ENCODE results near the gene SETD7. TPM values are rescaled to one million over a fixed set of nuclear protein-coding genes. Genes with fewer than 3 reads are reported as not detected.
"Not testable (repeated sequence)": the region's sequence is repeated elsewhere in the genome, so short reads cannot be mapped to it uniquely, and the experiment has no call there.

SETD7 gene
- polyA plus RNA-seq, 3 donors, result 14.1 to 16.8 (median 15.4) TPM

- Histone ChIP-seq H3K9me3 (replicated peaks in 1 of 2; ENCODE audit: control insufficient read depth in 1 of 2, insufficient read depth in 1 of 2, low read length in 2 of 2) (peaks cover 0 to 9% of the 10 kb centered on the region in 2 donors), H3K79me2 (ENCODE audit: insufficient read depth, low read length) (peaks cover 78% of the 10 kb centered on the region), H4K20me1 (ENCODE audit: insufficient read depth, low read length) (peaks cover 74% of the 10 kb centered on the region), H3K4me2 (replicated peaks; ENCODE audit: extremely low read depth, low read length, poor library complexity, severe bottlenecking) (no peak overlapping the region), H3K4me1 (ENCODE audit: control insufficient read depth in 1 of 2, insufficient read depth in 2 of 2, low read length in 2 of 2) (no peaks in the 10 kb centered on the region), H3K9ac (ENCODE audit: insufficient read depth, low read length, poor library complexity, severe bottlenecking) (no peak overlapping the region), H3K27me3 (ENCODE audit: control insufficient read depth in 2 of 2, insufficient read depth in 2 of 2, low read length in 2 of 2) (no peaks in the 10 kb centered on the region), H3K36me3 (replicated peaks in 1 of 2; ENCODE audit: control insufficient read depth in 1 of 2, insufficient read depth in 2 of 2, low read length in 2 of 2) (peaks cover 19 to 25% of the 10 kb centered on the region in 2 donors), H2AFZ (ENCODE audit: insufficient read depth, low read depth, low read length, poor library complexity, severe bottlenecking) (no peak overlapping the region), H3K4me3 (replicated peaks in 1 of 3; ENCODE audit: low read depth in 2 of 3, low read length in 3 of 3) (no peak overlapping the region), H3K27ac (ENCODE audit: low read depth in 1 of 2, low read length in 2 of 2) (peak overlapping the region in 1 of 2 donors; percentile 42)
- TF ChIP-seq, protein P1, sequence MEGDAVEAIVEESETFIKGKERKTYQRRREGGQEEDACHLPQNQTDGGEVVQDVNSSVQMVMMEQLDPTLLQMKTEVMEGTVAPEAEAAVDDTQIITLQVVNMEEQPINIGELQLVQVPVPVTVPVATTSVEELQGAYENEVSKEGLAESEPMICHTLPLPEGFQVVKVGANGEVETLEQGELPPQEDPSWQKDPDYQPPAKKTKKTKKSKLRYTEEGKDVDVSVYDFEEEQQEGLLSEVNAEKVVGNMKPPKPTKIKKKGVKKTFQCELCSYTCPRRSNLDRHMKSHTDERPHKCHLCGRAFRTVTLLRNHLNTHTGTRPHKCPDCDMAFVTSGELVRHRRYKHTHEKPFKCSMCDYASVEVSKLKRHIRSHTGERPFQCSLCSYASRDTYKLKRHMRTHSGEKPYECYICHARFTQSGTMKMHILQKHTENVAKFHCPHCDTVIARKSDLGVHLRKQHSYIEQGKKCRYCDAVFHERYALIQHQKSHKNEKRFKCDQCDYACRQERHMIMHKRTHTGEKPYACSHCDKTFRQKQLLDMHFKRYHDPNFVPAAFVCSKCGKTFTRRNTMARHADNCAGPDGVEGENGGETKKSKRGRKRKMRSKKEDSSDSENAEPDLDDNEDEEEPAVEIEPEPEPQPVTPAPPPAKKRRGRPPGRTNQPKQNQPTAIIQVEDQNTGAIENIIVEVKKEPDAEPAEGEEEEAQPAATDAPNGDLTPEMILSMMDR (IDR thresholded peaks at IDR 0.05), result no peak
- H3K27me3 Mint-ChIP-seq (ENCODE audit: low read depth in 3 of 3), result no peaks in the 10 kb centered on the region
- peak overlapping the region in 3 of 7 donors; percentile 43 to 77 (median 58) for H3K27ac Mint-ChIP-seq
- H3K36me3 Mint-ChIP-seq, result peaks cover 25 to 47% of the 10 kb centered on the region in 2 donors
- peaks cover 3 to 20% (median 15%) of the 10 kb centered on the region in 7 donors for H3K9me3 Mint-ChIP-seq
- H3K4me1 Mint-ChIP-seq, result peaks cover 16% of the 10 kb centered on the region
- WGBS (ENCODE audit: insufficient coverage), result 100% methylated on average over 1 of the region's 1 CpG
- intact Hi-C loops (cut with micrococcal nuclease), result no loop called here
- H3K4me3 Mint-ChIP-seq, result no peak overlapping the region
- no peak for DNase-seq
Measured at GRCh38 chr4:139469869-139470268, 86.2 kb downstream of the SETD7 start.

DNA sequence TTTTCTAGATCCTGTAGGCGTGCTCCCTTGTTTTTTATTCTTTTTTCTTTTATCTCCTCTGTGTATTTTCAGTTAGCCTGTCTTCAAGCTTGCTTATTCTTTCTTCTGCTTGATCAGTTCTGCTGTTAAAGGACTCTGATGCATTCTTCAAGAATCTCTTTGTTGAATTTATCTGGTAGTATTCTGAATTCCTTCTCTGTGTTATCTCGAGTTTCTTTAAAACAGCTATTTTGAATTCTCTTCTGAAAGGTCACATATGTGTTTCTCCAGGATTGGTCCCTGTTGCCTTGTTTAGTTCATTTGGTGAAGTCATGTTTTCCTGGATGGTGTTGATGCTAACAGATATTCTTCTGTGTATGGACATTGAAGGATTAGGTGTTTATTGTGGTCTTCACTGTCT, 86.8 kb downstream of the SETD7 start:
- Histone ChIP-seq H3K4me3 (replicated peaks in 1 of 3; ENCODE audit: low read depth in 2 of 3, low read length in 3 of 3) (no peak overlapping the region), H3K9ac (ENCODE audit: insufficient read depth, low read length, poor library complexity, severe bottlenecking) (no peak overlapping the region), H3K4me1 (ENCODE audit: control insufficient read depth in 1 of 2, insufficient read depth in 2 of 2, low read length in 2 of 2) (no peaks in the 10 kb centered on the region), H3K27ac (ENCODE audit: low read depth in 1 of 2, low read length in 2 of 2) (no peak overlapping the region), H3K27me3 (ENCODE audit: control insufficient read depth in 2 of 2, insufficient read depth in 2 of 2, low read length in 2 of 2) (no peaks in the 10 kb centered on the region), H3K9me3 (replicated peaks in 1 of 2; ENCODE audit: control insufficient read depth in 1 of 2, insufficient read depth in 1 of 2, low read length in 2 of 2) (peaks cover 0 to 9% of the 10 kb centered on the region in 2 donors), H3K36me3 (replicated peaks in 1 of 2; ENCODE audit: control insufficient read depth in 1 of 2, insufficient read depth in 2 of 2, low read length in 2 of 2) (peaks cover 15 to 19% of the 10 kb centered on the region in 2 donors), H4K20me1 (ENCODE audit: insufficient read depth, low read length) (peaks cover 74% of the 10 kb centered on the region), H3K4me2 (replicated peaks; ENCODE audit: extremely low read depth, low read length, poor library complexity, severe bottlenecking) (no peak overlapping the region), H2AFZ (ENCODE audit: insufficient read depth, low read depth, low read length, poor library complexity, severe bottlenecking) (no peak overlapping the region), H3K79me2 (ENCODE audit: insufficient read depth, low read length) (peaks cover 83% of the 10 kb centered on the region)
- no peak for DNase-seq
- TF ChIP-seq, protein P1 (IDR thresholded peaks at IDR 0.05), result no peak
- H3K4me3 Mint-ChIP-seq, result no peak overlapping the region
- H3K27ac Mint-ChIP-seq, result no peak overlapping the region
- peaks cover 16% of the 10 kb centered on the region for H3K4me1 Mint-ChIP-seq
- peaks cover 23 to 47% of the 10 kb centered on the region in 2 donors for H3K36me3 Mint-ChIP-seq
- H3K27me3 Mint-ChIP-seq (ENCODE audit: low read depth in 3 of 3), result no peaks in the 10 kb centered on the region
- no CpG with 5 or more reads among the region's 2 CpGs for WGBS (ENCODE audit: insufficient coverage)
- H3K9me3 Mint-ChIP-seq, result peaks cover 3 to 23% (median 15%) of the 10 kb centered on the region in 7 donors
- intact Hi-C loops (cut with micrococcal nuclease), result no loop called here

DNA sequence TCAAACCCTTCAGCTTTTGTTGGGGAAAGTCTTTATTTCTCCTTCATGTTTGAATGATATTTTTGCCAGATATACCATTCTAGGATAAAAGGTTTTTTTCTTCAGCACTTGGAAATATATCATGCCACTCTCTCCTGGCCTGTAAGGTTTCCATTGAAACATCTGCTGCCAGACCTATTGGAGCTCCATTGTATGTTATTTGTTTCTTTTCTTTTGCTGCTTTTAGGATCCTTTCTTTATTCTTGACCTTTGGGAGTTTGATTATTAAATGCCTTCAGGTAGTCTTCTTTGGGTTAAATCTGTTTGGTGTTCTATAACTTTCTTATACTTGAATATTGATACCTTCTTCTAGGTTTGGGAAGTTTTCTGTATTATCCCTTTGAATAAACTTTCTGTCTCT, 87.3 kb downstream of the SETD7 start:
- H3K27me3 ChIP-seq (ENCODE audit: control insufficient read depth in 2 of 2, insufficient read depth in 2 of 2, low read length in 2 of 2); H3K4me3 Mint-ChIP-seq; H2AFZ ChIP-seq (ENCODE audit: insufficient read depth, low read depth, low read length, poor library complexity, severe bottlenecking); H3K9ac ChIP-seq (ENCODE audit: insufficient read depth, low read length, poor library complexity, severe bottlenecking); H3K9me3 ChIP-seq (replicated peaks in 1 of 2; ENCODE audit: control insufficient read depth in 1 of 2, insufficient read depth in 1 of 2, low read length in 2 of 2); intact Hi-C loops (cut with micrococcal nuclease); H3K27me3 Mint-ChIP-seq (ENCODE audit: low read depth in 3 of 3); H3K4me1 ChIP-seq (ENCODE audit: control insufficient read depth in 1 of 2, insufficient read depth in 2 of 2, low read length in 2 of 2); DNase-seq; H3K4me3 ChIP-seq (replicated peaks in 1 of 3; ENCODE audit: low read depth in 2 of 3, low read length in 3 of 3); H3K4me2 ChIP-seq (replicated peaks; ENCODE audit: extremely low read depth, low read length, poor library complexity, severe bottlenecking); H3K27ac ChIP-seq (ENCODE audit: low read depth in 1 of 2, low read length in 2 of 2): not testable (repeated sequence)
- Mint-ChIP-seq H3K4me1 (peaks cover 16% of the 10 kb centered on the region), H3K9me3 (peaks cover 3 to 23% (median 15%) of the 10 kb centered on the region in 7 donors), H3K27ac (peak overlapping the region in 1 of 7 donors; percentile 19), H3K36me3 (peaks cover 23 to 43% of the 10 kb centered on the region in 2 donors)
- Histone ChIP-seq H3K79me2 (ENCODE audit: insufficient read depth, low read length) (peaks cover 88% of the 10 kb centered on the region), H4K20me1 (ENCODE audit: insufficient read depth, low read length) (peaks cover 78% of the 10 kb centered on the region), H3K36me3 (replicated peaks in 1 of 2; ENCODE audit: control insufficient read depth in 1 of 2, insufficient read depth in 2 of 2, low read length in 2 of 2) (peaks cover 13 to 15% of the 10 kb centered on the region in 2 donors)

All from CD14-positive monocyte (primary cell).